ENCODE results near the gene CNTNAP2.
"Not testable (repeated sequence)": the region's sequence is repeated elsewhere in the genome, so short reads cannot be mapped to it uniquely, and the experiment has no call there.

Gene CNTNAP2

DNA sequence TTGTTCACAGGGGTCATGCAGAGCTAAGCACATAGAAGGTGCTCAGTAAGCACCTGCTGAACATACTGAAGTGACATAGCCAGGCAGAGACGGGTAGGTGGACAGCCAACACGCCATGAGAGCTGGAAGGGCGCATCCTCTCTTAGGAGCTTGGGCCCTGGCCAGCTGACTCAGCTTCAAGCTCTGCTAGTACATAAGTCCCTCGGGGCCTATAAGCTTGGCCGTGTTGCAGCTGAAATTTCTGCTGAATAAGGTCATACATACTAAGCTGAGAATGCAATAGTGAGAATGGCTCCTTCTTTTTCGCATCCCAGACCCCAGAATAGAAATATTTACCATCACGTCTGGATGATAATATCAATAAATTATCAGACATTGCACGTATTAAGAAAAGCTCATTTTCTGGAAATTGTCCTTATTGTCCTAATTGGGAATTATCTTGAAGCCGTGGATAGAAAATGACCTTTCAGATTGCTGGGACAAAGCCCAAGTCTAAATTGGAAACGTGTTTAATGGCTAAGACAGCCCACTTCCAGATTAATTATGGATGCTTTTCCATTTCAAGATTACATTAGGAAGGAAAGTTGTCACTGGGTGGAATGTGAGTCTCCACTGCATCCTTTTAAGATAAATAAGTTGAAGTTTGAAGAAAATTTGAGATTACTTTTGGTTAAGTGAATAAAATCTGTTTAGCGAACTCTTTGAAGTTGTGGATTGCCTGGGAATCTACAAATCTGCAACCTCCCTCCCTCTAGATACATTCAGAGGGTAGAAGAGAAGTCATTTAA lies 2186.9 kb downstream of the CNTNAP2 start:
- no peak for DNase-seq

- no peak for DNase-seq
Observed at GRCh38 chr7:148304083-148304335, 2187.4 kb downstream of the CNTNAP2 start.

- DNase-seq: no peak
Observed at GRCh38 chr7:148304456-148304855, 2187.9 kb downstream of the CNTNAP2 start.

- no peak for DNase-seq
Observed at GRCh38 chr7:148306759-148307158, 2190.2 kb downstream of the CNTNAP2 start.

- DNase-seq: no peak
Observed at GRCh38 chr7:148318102-148318811, 2201.7 kb downstream of the CNTNAP2 start.

GRCh38 chr7:148318838-148319237 lies 2202.2 kb downstream of the CNTNAP2 start:
- DNase-seq: no peak

DNA sequence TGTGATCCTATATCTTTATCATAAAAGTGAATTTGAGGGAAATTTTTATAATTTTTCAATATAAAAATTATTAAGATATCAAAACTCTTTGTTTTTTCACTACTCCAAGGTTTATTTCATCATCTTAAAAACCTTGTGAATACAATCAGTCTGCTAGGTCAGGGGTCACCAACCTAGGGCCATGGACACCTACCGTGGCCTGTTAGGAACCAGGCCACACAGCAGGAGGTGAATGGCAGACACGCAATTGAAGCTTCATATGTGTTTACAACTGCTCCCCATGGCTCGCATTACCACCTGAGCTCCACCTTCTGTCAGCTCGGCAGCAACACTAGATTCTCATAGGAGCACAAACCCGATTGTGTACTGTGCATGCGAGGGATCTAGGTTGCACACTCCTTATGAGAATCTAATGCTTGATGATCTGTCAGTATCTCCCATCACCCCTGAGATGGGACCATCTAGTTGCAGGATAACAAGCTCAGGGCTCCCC lies 2202.8 kb downstream of the CNTNAP2 start:
- no peak for DNase-seq

GRCh38 chr7:148325208-148325607 lies 2208.6 kb downstream of the CNTNAP2 start:
- DNase-seq: no peak

DNA sequence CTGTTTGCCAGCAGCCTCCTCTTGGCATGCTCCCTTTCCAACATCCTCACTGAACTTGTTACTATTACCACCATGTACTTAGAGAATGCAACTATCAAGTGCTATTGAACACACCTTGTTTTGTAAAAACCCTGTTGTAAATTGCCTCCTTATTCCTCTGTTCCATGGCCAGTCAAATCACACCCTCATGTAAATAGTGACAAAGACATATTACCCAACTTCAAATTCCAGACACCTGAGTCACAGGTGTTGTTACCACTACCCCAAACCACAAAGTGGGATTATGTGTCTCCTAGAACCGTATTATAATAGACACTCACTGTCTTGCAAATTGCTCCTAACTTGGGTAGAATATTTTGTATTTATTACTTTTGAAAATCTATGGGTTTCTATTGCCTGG lies 2210.8 kb downstream of the CNTNAP2 start:
- DNase-seq: no peak

DNA sequence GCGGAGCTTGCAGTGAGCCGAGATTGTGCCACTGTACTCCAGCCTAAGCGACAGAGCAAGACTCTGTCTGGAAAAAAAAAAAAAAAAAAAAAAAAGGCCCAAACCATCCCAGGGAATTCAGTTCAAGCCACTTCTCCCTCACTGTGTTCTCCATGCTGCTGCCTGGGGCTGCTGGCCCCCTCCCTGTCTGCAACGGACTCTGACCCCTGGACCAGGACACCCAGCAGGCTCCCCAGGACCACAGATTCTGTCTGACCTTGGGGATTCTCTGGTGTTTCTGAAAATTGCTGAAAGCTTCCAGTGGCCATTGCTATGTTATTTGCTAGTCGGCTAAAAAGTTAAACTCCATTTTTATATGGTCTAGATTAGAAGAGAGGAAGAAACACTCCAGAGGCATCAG lies 2212.3 kb downstream of the CNTNAP2 start:
- no peak for DNase-seq

DNA sequence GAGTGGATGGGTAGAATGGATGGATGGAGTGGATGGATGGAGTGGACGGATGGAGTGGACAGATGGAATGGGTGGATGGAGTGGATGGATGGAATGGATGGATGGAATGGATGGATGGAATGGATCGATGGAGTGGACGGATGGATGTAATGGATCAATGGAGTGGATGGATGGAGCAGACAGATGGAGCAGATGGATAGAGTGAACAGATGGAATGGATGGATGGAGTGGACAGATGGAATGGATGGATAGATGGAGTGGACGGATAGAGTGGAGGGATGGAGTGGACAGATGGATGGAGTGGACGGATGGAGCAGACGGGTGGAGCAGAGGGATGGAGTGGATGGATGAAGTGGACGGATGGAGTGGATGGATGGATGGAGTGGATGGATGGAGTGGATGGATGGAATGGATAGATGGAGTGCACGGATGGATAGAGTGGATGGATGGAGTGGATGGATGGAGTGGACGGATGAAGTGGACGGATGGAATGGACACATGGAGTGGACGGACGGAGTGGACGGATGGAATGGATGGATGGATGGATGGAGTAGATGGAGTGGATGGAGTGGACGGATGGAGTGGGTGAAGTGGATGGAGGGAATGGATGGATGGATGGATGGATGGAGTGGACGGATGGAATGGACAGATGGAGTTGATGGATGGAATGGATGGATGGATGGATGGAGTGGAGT lies 2213.7 kb downstream of the CNTNAP2 start:
- no peak for DNase-seq

- DNase-seq: no peak
Observed at GRCh38 chr7:148330822-148331221, 2214.2 kb downstream of the CNTNAP2 start.

DNA sequence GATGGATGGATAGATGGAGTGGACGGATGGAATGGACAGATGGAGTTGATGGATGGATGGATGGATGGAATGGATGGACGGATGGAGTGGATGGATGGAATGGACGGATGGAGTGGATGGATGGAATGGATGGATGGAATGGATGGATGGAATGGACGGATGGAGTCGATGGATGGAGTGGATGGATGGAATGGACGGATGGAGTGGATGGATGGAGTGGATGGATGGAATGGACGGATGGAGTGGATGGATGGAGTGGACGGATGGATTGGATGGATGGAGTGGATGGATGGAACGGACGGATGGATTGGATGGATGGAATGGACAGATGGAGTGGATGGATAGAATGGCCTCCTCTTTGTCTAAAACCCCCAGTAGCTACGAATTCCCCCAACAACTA lies 2214.9 kb downstream of the CNTNAP2 start:
- DNase-seq: not testable (repeated sequence)

GRCh38 chr7:148332191-148333186 lies 2215.9 kb downstream of the CNTNAP2 start:
- DNase-seq: no peak

DNA sequence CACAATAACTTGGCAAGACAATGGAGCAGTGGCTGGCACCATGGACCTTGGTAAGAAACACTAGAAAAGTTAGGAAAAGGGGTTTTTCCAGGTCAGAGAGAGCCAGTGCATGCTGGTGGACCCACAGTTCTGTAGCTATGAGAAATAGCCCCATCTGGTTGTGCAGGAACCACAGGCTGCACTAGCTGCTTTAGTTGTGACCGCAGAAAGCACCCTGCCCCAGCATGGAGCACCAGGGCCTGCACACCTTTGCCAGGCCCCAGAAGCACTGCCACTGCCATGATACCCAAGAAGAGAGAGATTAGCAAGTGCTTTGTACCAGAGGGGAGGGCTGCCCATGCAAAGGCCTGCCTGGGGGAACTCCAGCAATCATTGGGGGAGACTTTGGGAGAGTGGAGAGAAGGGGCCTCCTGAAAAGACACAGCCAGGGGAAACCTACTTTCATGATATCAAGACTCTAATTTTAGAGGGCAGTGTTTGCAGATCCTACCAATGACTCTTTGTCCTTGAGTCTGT lies 2217.9 kb downstream of the CNTNAP2 start:
- DNase-seq: no peak

DNA sequence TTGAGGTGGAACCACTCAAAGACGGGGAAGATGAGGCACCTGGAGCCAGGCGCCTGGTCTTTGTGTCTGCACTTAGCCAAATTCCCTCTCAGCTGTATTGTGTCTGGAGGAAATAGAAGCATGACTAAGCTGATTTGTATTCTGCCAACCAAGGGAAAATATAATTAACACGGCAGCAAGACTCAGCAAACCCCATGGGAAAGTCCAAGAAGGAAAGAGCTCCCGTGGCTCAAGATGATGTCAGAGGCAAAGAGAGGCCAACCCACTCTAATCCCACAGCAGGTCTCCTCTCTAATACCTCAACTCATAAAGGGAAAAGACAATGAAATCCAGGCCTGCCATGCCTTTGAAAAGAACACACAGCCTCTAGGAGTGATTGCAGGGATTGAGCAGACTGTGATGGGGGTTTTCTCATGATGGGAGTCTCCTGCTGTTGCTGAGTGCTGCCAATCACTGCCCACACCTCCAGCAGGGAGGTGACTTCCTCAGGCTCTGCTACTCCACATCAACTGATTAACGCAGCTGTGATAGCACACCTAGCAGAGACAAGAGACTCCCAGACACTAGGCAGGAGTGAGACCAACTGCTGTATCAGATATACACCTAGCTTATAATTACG lies 2218.5 kb downstream of the CNTNAP2 start:
- peak; percentile 81 for DNase-seq

GRCh38 chr7:148335790-148336189 lies 2219.2 kb downstream of the CNTNAP2 start:
- no peak for DNase-seq

DNA sequence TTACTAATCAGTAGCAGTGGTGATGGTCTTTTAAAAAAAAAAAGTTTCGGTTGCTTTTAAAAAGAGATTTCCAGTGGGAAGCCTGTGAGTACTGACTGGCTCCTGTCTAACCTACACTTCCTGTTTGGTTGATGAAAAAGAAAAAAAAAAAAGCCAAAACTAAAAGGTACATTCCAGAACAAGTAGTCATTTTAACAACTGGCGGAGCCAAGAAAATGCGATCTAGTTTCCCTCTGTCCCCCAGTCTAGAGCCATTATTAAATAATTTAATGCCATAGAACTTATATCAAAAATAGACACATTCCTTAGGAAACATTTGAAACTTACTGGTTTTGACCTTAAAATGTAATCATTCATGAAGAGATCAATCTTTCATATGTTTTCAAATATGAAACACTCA lies 2219.8 kb downstream of the CNTNAP2 start:
- no peak for DNase-seq

- no peak for DNase-seq
Observed at GRCh38 chr7:148337246-148337965, 2220.8 kb downstream of the CNTNAP2 start.

- DNase-seq: no peak
Observed at GRCh38 chr7:148337995-148338747, 2221.6 kb downstream of the CNTNAP2 start.
